Stimulated activated CD4-positive, alpha-beta T cell treated with anti-CD3 and anti-CD28 coated beads, Interleukin-4, amount 100 ng/mL, for 1 hour (primary cell): Measurements from ENCODE around the gene ZFC3H1.
"Not testable (repeated sequence)": the region's sequence is repeated elsewhere in the genome, so short reads cannot be mapped to it uniquely, and the experiment has no call there.

ENCODE experiments used
- DNase-seq: peaks from one replicate; pipeline ENCODE4 v3.0.0-alpha.2; 2020

ZFC3H1 gene

GRCh38 chr12:71569885-71570284 is 93.8 kb downstream of the ZFC3H1 start:
- not testable (repeated sequence) for DNase-seq

- no peak for DNase-seq
These were observed 96.1 kb downstream of the ZFC3H1 start for GRCh38 chr12:71567537-71567936.

GRCh38 chr12:71566655-71567054 is 97.0 kb downstream of the ZFC3H1 start:
- DNase-seq: no peak

GRCh38 chr12:71565535-71565934 is 98.1 kb downstream of the ZFC3H1 start:
- DNase-seq: no peak

- no peak for DNase-seq
These were observed 100.7 kb downstream of the ZFC3H1 start for GRCh38 chr12:71562676-71563595.
